ENCODE data around the gene MITF. TPM values are rescaled to one million over a fixed set of nuclear protein-coding genes. Genes with fewer than 3 reads are reported as not detected.
"Not testable (repeated sequence)": the region's sequence is repeated elsewhere in the genome, so short reads cannot be mapped to it uniquely, and the experiment has no call there.

MITF gene
- polyA plus RNA-seq, 1 donor = 40.7 TPM

DNA sequence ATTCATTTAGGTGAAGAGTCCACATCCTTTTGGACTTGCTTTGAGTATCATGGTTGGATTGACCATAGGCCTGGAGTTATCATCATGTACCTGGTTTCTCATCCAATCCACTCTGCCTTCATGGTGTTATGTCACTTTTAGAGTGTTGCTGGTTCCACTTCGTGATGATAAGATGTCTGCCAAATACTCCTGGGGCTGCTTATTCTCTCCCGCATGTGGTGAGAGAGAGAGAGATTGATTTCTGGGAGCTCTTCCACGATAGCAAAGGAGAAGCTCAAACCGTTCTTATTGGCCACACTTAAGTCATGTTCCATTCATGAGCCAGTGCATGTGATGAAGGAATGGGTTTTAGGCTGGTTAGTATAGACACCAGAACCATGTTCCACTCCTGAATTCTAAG lies 47.6 kb downstream of the MITF start:
- no peak for DNase-seq

GRCh38 chr3:69787436-69788168 lies 48.3 kb downstream of the MITF start:
- no peak for DNase-seq

DNA sequence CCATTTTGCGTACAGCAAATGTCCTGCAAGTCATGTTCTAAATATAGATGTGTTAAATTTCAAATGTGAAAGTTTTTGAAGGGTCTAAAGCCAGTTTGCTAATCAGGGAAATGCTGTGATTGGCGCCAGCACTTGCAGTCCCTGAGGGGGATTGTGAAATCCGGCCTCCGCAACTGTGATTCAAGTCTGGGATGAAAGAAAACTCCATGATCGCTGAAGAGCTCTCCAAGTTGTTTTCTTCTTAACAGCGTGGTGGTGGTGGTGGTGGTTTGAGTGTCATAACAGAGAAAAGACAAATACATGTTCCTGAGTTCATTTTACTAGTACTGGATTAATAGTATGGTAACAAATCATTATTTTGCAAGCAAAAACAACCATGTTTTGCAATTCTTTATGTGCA lies 51.8 kb downstream of the MITF start:
- DNase-seq = no peak

DNA sequence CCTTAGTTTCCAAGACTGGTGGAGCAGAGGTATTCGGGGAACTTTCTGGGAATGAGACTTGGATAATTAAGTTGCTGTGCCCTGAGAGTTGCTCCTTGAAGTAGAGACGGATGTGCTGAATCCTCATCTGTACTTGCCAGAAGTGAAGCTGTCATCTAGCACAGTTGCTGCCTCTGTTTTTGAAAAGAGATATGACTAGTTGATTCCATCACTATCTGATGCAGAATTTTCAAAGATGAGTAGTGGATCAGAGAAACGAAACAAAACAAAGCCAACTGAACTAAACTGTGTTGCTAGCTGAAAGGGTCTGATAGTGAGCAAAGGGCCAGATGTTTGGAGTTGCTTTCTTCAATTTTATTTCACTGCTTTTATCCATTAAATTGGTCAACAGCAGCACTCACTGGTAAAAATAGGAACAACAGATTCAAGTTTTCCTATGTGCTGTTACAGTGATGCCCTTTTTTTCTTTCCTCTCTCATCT lies 52.7 kb downstream of the MITF start:
- peak; percentile 24 for DNase-seq

- DNase-seq = not testable (repeated sequence)
Observed at GRCh38 chr3:69796126-69796525, 56.9 kb downstream of the MITF start.

GRCh38 chr3:69803681-69804270 lies 64.5 kb downstream of the MITF start:
- DNase-seq = no peak

GRCh38 chr3:69805491-69805890 lies 66.2 kb downstream of the MITF start:
- no peak for DNase-seq

GRCh38 chr3:69806735-69807438 lies 67.6 kb downstream of the MITF start:
- DNase-seq = no peak

DNA sequence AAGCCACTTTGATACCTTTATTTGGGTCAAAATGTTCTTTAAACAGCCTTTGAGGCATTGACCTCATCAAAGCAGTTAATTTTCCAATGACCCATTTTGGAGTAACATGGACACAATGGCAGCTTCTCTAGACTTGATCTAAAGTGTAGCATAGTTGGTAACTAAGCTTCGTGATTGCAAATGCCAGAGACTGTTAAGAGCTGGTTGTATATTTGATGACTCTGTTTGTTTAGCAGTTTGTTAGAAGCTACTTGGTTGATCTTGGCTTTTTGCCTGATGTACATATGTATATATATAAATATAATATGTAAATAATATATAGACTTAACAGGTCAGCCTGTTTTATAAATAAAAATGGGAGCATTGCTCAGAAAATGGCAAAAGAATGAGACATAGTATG lies 68.4 kb downstream of the MITF start:
- no peak for DNase-seq

DNA sequence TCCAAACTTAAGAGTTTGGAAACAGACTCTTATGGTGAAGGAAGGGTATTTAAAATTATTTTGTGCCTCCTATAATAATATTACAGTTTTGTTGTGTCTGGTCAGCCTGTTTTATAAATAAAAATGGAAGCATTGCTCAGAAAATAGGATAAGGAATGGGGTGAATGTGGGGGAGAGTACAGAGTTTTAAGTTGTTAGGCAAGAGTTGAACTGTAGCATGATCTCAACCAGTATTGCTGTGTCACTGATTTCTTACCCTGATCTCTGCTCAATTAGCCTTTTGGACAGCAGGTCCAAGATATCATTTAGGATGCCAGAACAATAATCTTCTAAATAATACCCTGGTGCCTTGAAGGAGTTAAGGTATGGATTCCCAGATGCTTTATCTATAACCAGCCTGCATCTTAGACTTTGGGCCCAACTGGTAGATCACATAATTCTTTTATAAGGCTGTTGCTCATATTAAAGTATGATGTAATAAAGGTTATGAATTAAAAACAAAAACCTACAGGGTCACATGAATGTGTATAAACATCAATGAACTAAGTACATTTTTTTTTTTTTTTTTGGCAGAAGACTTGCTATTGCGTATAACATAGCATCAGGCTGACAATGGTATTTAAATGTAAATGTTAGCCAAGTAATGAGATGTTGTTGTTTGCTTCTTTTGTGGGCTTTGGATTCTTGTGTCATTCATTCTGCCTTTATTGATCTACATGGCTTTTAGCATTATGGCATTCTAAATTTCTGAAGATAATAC lies 70.0 kb downstream of the MITF start:
- no peak for DNase-seq

DNA sequence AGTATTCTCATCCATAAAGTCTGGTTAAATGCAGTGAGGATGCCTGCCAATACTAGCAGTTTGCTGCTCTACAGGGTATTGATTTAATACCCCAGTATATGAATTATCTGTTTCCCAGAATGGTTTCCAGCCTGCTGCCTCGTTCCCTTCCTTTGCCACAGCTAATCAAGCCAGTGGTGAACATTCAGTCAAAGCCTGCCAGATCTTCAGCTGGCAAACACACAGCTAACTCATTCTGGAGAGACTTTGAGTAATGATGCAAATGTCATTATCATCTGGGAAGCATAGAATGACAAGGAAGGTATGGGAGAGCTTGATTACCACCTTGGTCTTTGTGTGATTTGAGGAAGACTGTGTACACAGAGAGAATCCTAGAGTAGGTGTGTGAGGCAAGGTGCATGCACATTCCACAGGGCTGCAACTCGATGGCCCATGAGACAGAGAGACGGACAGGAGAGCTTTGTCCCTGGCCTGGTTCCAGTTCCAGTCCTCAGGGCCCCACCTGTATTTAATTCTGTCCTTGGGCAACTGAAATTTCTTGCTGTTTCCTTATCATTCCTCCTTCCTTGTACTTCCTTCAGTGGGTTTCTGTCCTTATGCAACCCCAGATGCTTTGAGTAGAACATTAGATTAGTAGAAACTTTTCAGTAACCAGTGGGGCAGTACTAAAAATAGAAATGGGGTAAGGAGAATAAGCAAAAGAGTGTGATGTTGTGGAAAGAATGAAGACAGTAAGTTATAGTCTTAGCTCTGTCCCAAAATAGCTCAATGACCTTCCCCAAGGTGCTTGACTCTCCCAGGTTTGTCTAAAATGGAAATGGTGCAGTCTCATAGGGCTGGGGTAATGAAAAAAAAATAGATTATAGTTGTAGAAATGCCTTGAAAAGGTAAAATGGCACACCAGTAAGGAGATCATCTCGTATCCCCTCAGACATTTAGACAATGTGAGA lies 72.5 kb downstream of the MITF start:
- no peak for DNase-seq

GRCh38 chr3:69815970-69816369 lies 76.7 kb downstream of the MITF start:
- no peak for DNase-seq

DNA sequence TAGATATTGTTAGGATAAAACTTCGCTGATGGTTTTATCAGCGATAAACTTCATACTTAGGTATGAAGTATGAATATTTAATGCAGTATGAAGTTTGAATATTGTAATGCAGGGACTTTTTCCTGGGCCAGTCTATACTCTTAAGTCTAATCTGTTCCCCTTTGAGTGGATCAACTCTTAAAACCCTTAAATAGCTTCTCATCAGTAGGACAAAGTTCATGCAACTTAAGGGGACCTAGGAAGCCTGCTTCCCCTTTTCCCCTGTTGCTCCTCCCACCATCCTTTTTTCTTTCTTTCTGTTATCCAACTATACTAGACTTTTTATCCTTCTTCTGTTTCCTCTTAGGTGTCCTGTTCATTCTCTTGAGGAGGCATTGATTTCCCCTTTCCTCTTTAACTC lies 78.7 kb downstream of the MITF start:
- no peak for DNase-seq

DNA sequence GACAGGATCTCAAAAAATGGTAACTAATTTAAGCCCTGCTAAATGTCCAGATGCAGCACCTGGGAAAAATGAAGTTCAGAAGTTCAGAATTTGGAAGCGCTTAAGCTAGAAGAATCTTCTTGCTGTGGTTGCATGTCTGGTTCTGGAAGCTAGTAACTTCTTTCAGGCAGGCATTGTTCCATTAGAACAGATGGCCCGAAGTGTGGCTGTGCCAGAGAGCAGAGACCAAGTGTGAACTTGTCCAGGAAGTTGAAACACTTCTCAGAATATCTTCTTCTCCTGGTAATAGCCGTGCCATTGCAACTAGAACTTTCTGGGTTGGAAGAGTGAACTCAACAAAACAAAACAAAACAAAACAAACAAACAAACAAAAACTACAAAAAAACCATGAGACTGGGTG lies 80.0 kb downstream of the MITF start:
- DNase-seq = no peak

DNA sequence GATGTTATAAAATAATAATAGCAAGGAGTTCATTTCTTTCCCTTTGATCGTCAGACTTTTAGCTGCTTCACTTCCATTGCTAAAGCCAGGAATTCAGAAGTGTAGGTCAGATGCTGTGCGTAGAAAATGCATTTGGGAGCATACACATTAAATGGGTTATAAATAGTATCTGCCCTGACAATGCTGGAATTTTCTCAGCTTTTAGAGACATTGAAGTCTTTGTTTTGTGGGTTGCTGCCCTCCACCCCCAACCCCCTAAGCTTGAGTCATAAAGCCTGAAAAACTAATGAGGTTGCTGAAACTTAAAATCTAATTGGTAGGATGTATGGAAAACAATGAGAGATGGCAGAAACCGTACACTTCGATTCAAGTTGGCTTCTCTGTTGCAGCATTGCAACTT lies 81.9 kb downstream of the MITF start:
- DNase-seq = no peak

DNA sequence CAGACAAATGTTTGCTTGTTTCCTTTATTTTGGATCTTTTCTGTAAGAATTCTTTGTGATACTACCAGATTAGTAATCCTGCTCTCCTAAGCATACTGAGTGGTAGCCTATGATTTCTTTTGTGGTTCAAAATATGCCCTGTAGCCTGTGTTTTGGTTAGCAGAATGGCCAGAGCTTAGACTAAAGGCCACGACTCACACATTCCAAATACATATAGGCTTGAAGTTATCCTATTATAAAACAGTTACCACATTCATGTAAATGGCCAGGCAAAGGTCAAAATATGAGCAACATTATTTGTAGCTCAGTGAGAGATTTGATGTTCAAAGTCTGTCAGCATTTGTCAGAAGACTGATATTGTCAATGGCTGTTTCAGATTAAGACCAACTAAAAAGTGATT lies 84.5 kb downstream of the MITF start:
- no peak for DNase-seq

DNA sequence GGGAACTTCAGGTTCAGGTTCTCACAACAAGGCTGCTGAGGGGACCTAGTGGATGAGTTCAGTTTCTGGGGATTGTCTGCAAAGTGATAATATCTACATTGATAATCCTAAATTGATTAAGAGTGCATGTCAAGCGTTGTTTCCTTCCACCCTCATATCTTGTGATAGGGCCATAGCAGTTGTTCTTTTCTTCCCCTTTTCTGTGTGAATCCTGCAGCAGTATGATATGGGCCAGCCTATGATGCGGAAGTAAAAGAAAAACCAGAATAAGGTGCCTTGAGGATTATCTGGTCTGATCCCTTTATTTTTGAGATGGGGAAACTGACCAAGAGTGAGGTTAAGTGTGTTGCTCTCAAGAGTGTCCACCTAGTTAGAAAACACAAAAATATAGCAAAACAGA lies 86.2 kb downstream of the MITF start:
- no peak for DNase-seq

DNA sequence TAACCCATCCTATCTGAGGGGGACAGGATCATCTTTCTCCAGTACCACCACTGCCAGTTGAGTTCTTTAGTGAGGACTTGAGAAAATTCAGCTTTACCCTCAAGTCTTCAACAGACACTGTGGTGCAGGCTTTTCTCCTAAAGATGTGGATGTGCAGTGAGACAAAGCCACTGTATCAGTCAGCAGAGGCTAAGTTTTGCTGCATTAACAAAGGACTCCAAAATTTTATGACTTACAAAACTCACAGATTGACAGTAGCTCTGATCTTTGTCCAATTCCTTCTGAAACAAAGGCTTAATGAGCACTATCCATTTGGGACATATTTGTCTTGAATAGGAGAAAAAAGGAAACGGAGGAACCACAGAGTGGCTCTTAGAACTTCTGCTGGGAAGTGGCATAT lies 87.9 kb downstream of the MITF start:
- no peak for DNase-seq

- DNase-seq = no peak
Observed at GRCh38 chr3:69828817-69829216, 89.6 kb downstream of the MITF start.

GRCh38 chr3:69830147-69830546 lies 90.9 kb downstream of the MITF start:
- no peak for DNase-seq

DNA sequence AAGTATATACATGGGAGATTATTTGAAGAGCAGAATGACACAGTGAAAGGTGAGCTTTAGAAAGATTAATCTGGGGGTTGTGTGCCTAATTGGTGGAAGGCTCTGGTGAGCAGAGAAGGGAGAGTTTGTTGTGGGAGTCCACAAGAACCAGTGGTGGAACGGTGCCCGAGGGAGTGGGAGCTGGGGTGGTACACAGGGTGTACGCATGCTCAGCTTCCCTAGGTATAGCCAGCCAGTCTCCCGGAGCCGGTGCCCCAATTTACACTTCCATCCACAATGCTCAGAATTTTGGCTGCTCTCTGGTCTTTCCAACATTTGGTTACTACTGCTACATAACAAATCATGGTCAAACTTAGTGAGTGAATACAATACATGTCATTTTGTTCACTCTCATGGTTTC lies 92.5 kb downstream of the MITF start:
- no peak for DNase-seq

- DNase-seq = no peak
Observed at GRCh38 chr3:69833591-69833990, 94.3 kb downstream of the MITF start.
